ENCODE results near the gene SLC26A5.

GRCh38 chr7:103437623-103438022, 8.4 kb downstream of the SLC26A5 start:
- TF ChIP-seq, protein P1, sequence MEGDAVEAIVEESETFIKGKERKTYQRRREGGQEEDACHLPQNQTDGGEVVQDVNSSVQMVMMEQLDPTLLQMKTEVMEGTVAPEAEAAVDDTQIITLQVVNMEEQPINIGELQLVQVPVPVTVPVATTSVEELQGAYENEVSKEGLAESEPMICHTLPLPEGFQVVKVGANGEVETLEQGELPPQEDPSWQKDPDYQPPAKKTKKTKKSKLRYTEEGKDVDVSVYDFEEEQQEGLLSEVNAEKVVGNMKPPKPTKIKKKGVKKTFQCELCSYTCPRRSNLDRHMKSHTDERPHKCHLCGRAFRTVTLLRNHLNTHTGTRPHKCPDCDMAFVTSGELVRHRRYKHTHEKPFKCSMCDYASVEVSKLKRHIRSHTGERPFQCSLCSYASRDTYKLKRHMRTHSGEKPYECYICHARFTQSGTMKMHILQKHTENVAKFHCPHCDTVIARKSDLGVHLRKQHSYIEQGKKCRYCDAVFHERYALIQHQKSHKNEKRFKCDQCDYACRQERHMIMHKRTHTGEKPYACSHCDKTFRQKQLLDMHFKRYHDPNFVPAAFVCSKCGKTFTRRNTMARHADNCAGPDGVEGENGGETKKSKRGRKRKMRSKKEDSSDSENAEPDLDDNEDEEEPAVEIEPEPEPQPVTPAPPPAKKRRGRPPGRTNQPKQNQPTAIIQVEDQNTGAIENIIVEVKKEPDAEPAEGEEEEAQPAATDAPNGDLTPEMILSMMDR (conservative IDR thresholded peaks at IDR 0.05; ENCODE audit: low read depth, low read length), result no peak
- TF ChIP-seq EZH2phosphoT487 (IDR thresholded peaks at IDR 0.05; ENCODE audit: borderline replicate concordance, low read length), result no peak
